HepG2 (cell line): ENCODE measurements around the gene AVPR1A. TPM values are rescaled to one million over a fixed set of nuclear protein-coding genes. Genes with fewer than 3 reads are reported as not detected.

Experiments used
- ATAC-seq: fragments of 200-7000 bp; cut with Tn5 transposase; 3 replicates; pipeline ENCODE4 v1.9.1; 2020; ENCODE audit warnings: mild to moderate bottlenecking, moderate library complexity
- Bru-seq: library from RNA; stranded (reverse); fragments of 400-500 nt; gene quantifications from one replicate; lab custom pipeline; 2021; lab: Mats Ljungman, UMichigan
- BruChase-seq, 2 experiments: library from RNA; stranded (reverse); fragments of 400-500 nt; gene quantifications; one replicate each; lab custom pipeline; 2021; lab: Mats Ljungman, UMichigan
- BruUV-seq: library from RNA; stranded (reverse); fragments of 400-500 nt; replicated peaks from 2 replicates; lab custom pipeline; 2021; lab: Mats Ljungman, UMichigan
- CTCF ChIA-PET: fragments of 300-600 bp; formaldehyde crosslinking; extraction: SDS; loops from one replicate; lab custom pipeline; 2021; ENCODE audit warnings: low total read pairs, inconsistent platforms, low intra/inter-chr PET ratio; lab: Yijun Ruan, JAX
- POLR2A ChIA-PET: fragments of 350-600 bp; sonication (Branson Sonifier 250); formaldehyde crosslinking; loops from one replicate; lab custom pipeline; 2020; ENCODE audit warnings: antibody characterized with exemption, inconsistent platforms; lab: Yijun Ruan, JAX
- DNase-seq: peaks from one replicate; pipeline ENCODE4 v3.0.0-alpha.2; 2015; ENCODE audit warnings: low spot score
- FAIRE-seq: peaks from 3 replicates; lab custom pipeline; 2011; peaks lifted over from hg19 to GRCh38; lab: Jason Lieb, UNC
- H2AFZ ChIP-seq: one replicate; pipeline ENCODE4 v1.6.1; 2011; ENCODE audit warnings: low read length, inconsistent platforms
- H3K27ac ChIP-seq: fragments of 300-600 bp; 3 replicates; pipeline ENCODE4 v1.8.0; 2011; ENCODE audit warnings: mixed run types, mild to moderate bottlenecking, mixed read lengths, low read length, inconsistent platforms; ENCODE audit not compliant: insufficient read depth; ENCODE audit errors: extremely low read length
- H3K27me3 ChIP-seq, 2 experiments: fragments of 200-600 bp in 1 of 2; 2 replicates in 1 of 2; 3 replicates in 1 of 2; pipeline versions ENCODE4 v1.6.0 to v1.8.0; 2011; ENCODE audit warnings: low read length in 2 of 2, mild to moderate bottlenecking in 2 of 2, moderate library complexity in 2 of 2, inconsistent platforms in 1 of 2; ENCODE audit not compliant: insufficient read depth in 2 of 2, control insufficient read depth in 1 of 2
- H3K36me3 ChIP-seq, 2 experiments: fragments of 200-600 bp in 1 of 2; replicated peaks in 1 of 2; 2 replicates in 1 of 2; 3 replicates in 1 of 2; pipeline versions ENCODE4 v1.5.1 to v1.8.0; 2011; ENCODE audit warnings: low read length in 2 of 2, inconsistent platforms in 1 of 2; ENCODE audit not compliant: insufficient read depth in 2 of 2, control insufficient read depth in 1 of 2
- H3K4me1 ChIP-seq: 2 replicates; pipeline ENCODE4 v1.5.1; 2012; ENCODE audit warnings: low read length, inconsistent platforms; ENCODE audit not compliant: insufficient read depth
- H3K4me2 ChIP-seq: 2 replicates; pipeline ENCODE4 v1.6.0; 2011; ENCODE audit warnings: low read depth, low read length, inconsistent platforms
- H3K4me3 ChIP-seq, 3 experiments: fragments of 200-600 bp in 1 of 3; sonication (generic), shearing (Covaris generic) in 1 of 3; replicated peaks in 1 of 3; 2 replicates each; pipeline ENCODE4 v1.5.1; 2011 to 2016; ENCODE audit warnings: low read length in 3 of 3, inconsistent platforms in 2 of 3, low read depth in 2 of 3, mild to moderate bottlenecking in 2 of 3, control low read depth in 1 of 3, mixed read lengths in 1 of 3; ENCODE audit not compliant: insufficient read depth in 1 of 3
- H3K79me2 ChIP-seq: one replicate; pipeline ENCODE4 v1.6.1; 2011; ENCODE audit warnings: low read length, inconsistent platforms; ENCODE audit not compliant: insufficient read depth
- H3K9ac ChIP-seq: 2 replicates; pipeline ENCODE4 v1.6.0; 2011; ENCODE audit warnings: mild to moderate bottlenecking, low read depth, low read length, inconsistent platforms; ENCODE audit not compliant: insufficient read depth
- H3K9me3 ChIP-seq: 2 replicates; pipeline ENCODE4 v1.5.1; 2012; ENCODE audit warnings: mild to moderate bottlenecking, low read length
- H4K20me1 ChIP-seq: 2 replicates; pipeline ENCODE4 v1.6.0; 2011; ENCODE audit warnings: inconsistent platforms, mild to moderate bottlenecking, low read length, moderate library complexity; ENCODE audit not compliant: insufficient read depth
- ATM ChIP-seq: fragments of 450-650 bp; IDR thresholded peaks from 2 replicates; pipeline ENCODE4 v1.7.1; 2017; ENCODE audit warnings: mild to moderate bottlenecking, borderline replicate concordance
- CENPT ChIP-seq: sonication (generic); formaldehyde crosslinking; IDR thresholded peaks from 2 replicates; pipeline ENCODE4 v1.8.0; 2022; ENCODE audit warnings: low read depth, mild to moderate bottlenecking, moderate library complexity, missing genetic modification reagents
- CREBL2 ChIP-seq: sonication (generic); formaldehyde crosslinking; IDR thresholded peaks from 2 replicates; pipeline ENCODE4 v1.8.1; 2023; ENCODE audit warnings: missing genetic modification reagents, mild to moderate bottlenecking, borderline replicate concordance
- ESRRA ChIP-seq: sonication (generic); formaldehyde crosslinking; IDR thresholded peaks from 2 replicates; pipeline ENCODE4 v1.5.1; 2020; ENCODE audit warnings: mild to moderate bottlenecking, low read depth, missing genetic modification reagents
- FOSL1 ChIP-seq: sonication (generic); formaldehyde crosslinking; IDR thresholded peaks from 2 replicates; pipeline ENCODE4 v1.9.0; 2021; ENCODE audit warnings: missing genetic modification reagents, borderline replicate concordance
- HES4 ChIP-seq: sonication (generic); formaldehyde crosslinking; IDR thresholded peaks from 2 replicates; pipeline ENCODE4 v1.9.0; 2021; ENCODE audit warnings: mild to moderate bottlenecking, missing genetic modification reagents, borderline replicate concordance
- NR1H2 ChIP-seq: sonication (generic); formaldehyde crosslinking; IDR thresholded peaks from 2 replicates; pipeline ENCODE4 v1.8.1; 2022; ENCODE audit warnings: low read depth, missing genetic modification reagents, borderline replicate concordance
- SP140L ChIP-seq: sonication (generic); formaldehyde crosslinking; IDR thresholded peaks from 2 replicates; pipeline ENCODE4 v1.4.0; 2020; ENCODE audit warnings: missing genetic modification reagents, borderline replicate concordance
- U2AF2 ChIP-seq: fragments of 200-400 bp; formaldehyde crosslinking; IDR thresholded peaks from 2 replicates; pipeline ENCODE4 v1.6.1; 2017; ENCODE audit warnings: low read depth, mild to moderate bottlenecking, low read length
- ZNF160 ChIP-seq: sonication (generic); formaldehyde crosslinking; IDR thresholded peaks from 2 replicates; pipeline ENCODE4 v1.8.0; 2022; ENCODE audit warnings: mild to moderate bottlenecking, inconsistent platforms, missing genetic modification reagents
- ZNF33B ChIP-seq: sonication (generic); formaldehyde crosslinking; IDR thresholded peaks from 2 replicates; pipeline ENCODE4 v1.5.1; 2020; ENCODE audit warnings: mild to moderate bottlenecking, missing genetic modification reagents
- ZNF800 ChIP-seq: sonication (generic); formaldehyde crosslinking; IDR thresholded peaks from 2 replicates; pipeline ENCODE4 v1.4.0; 2020; ENCODE audit warnings: missing genetic modification reagents
- ZXDC ChIP-seq: sonication (generic); formaldehyde crosslinking; IDR thresholded peaks from 2 replicates; pipeline ENCODE4 v1.5.0; 2020; ENCODE audit warnings: mild to moderate bottlenecking, missing genetic modification reagents
- WGBS: methylation state at CpG from one replicate; pipeline ENCODE4 v1.1.6; 2017; ENCODE audit warnings: low lambda C conversion rate; 5-methylcytosine and 5-hydroxymethylcytosine counted together
- in situ Hi-C: cut with HindIII; loops from 2 replicates; pipeline ENCODE4 v1.10.0; 2017; ENCODE audit warnings: low pct_unique_long_range_greater_than_20kb; ENCODE audit not compliant: extremely low pct_ligation_motif_present
- intact Hi-C: fragments of 100-400 bp; cut with micrococcal nuclease; formaldehyde crosslinking; loops from one replicate; pipeline ENCODE4 v1.10.0; 2022; ENCODE audit not compliant: unreplicated experiment
- long read RNA-seq, 2 experiments: library from RNA in 1 of 2; library from polyadenylated mRNA in 1 of 2; stranded (forward) in 1 of 2; unstranded in 1 of 2; transcript quantifications; one replicate each; pipeline ENCODE4 v2.0.0, GENCODE V29; 2019 to 2022
- polyA minus RNA-seq, 3 experiments: library from RNA; depleted of rRNA, polyadenylated mRNA; stranded (reverse); fragments of >200 nt; gene quantifications; 2 replicates each; pipeline ENCODE4 v1.2.3, GENCODE V29; 2011; ENCODE audit warnings: low replicate concordance in 1 of 3
- polyA plus RNA-seq, 8 experiments: library from polyadenylated mRNA; depleted of rRNA in 3 of 8; stranded (reverse) in 7 of 8; unstranded in 1 of 8; fragments of >200 nt; fragmentation: Illumina TruSeq in 4 of 8; extraction: Trizol in 4 of 8; gene quantifications; 2 replicates each; pipeline versions ENCODE4 v1.2.1 to v1.2.3, GENCODE V29; 2011 to 2016; ENCODE audit warnings: low read depth in 4 of 8, missing spikeins in 1 of 8, mixed read lengths in 1 of 8; ENCODE audit not compliant: insufficient read depth in 1 of 8
- total RNA-seq, 5 experiments: library from RNA; depleted of rRNA; stranded (reverse); fragments of >200 nt; fragmentation: Illumina TruSeq; extraction: Trizol; gene quantifications; 2 replicates each; pipeline ENCODE4 v1.2.3, GENCODE V29; 2016; ENCODE audit warnings: low read depth in 1 of 5

AVPR1A gene
- total RNA-seq (2016; rRNA removed; fragmentation: Illumina TruSeq; extraction: Trizol) (not detected in 2 replicates), polyA plus RNA-seq (2011; rRNA removed) (not detected in 2 replicates), polyA minus RNA-seq (2011; rRNA and poly(A)+ RNA removed; ENCODE audit: low replicate concordance) (not detected in 2 replicates), Bru-seq, nascent RNA (percentile 4 among the genes with signal in this experiment), BruChase-seq, experiment 1, labeled RNA remaining after a 6-hour chase (not detected), BruChase-seq, experiment 2, labeled RNA remaining after a 2-hour chase (not detected)
- total RNA-seq (2016; cell fraction: cytosol; rRNA removed; fragmentation: Illumina TruSeq; extraction: Trizol; ENCODE audit: low read depth): not detected in 2 replicates
- total RNA-seq (2016; cell fraction: insoluble cytoplasmic fraction; rRNA removed; fragmentation: Illumina TruSeq; extraction: Trizol): not detected in 2 replicates
- not detected in 2 replicates for total RNA-seq (2016; cell fraction: membrane; rRNA removed; fragmentation: Illumina TruSeq; extraction: Trizol)
- not detected in 2 replicates for total RNA-seq (2016; cell fraction: nucleus; rRNA removed; fragmentation: Illumina TruSeq; extraction: Trizol)
- not detected in 2 replicates for polyA plus RNA-seq (2011; cell fraction: cytosol; rRNA removed)
- polyA plus RNA-seq (2011; cell fraction: nucleus; rRNA removed): not detected in 2 replicates
- not detected in 2 replicates for polyA plus RNA-seq (2012)
- not detected in 2 replicates for polyA plus RNA-seq (2016; cell fraction: cytosol; fragmentation: Illumina TruSeq; extraction: Trizol; ENCODE audit: low read depth)
- polyA plus RNA-seq (2016; cell fraction: insoluble cytoplasmic fraction; fragmentation: Illumina TruSeq; extraction: Trizol; ENCODE audit: low read depth): not detected in 2 replicates
- not detected in 2 replicates for polyA plus RNA-seq (2016; cell fraction: membrane; fragmentation: Illumina TruSeq; extraction: Trizol; ENCODE audit: low read depth)
- polyA plus RNA-seq (2016; cell fraction: nucleus; fragmentation: Illumina TruSeq; extraction: Trizol; ENCODE audit: insufficient read depth, low read depth): not detected in 2 replicates
- not detected in 2 replicates for polyA minus RNA-seq (2011; cell fraction: cytosol; rRNA and poly(A)+ RNA removed)
- not detected in 2 replicates for polyA minus RNA-seq (2011; cell fraction: nucleus; rRNA and poly(A)+ RNA removed)
- long read RNA-seq, experiment 1: 0 reads
- long read RNA-seq, experiment 2: 0 reads

GRCh38 chr12:63150713-63151622 lies at the start of gene AVPR1A:
TSS of gene AVPR1A (minus strand) at chr12:63151201. CDS start at chr12:63150836, 365 bp downstream.
- intact Hi-C loops (no loop called here), in situ Hi-C loops (no loop called here)
- FAIRE-seq (no peak), ATAC-seq (peak; percentile 39), DNase-seq (no peak)
- no peaks in the 10 kb centered on the region for H3K36me3 ChIP-seq
- H3K4me3 ChIP-seq: peak within 1 kb of the TSS in 1 of 3 experiments; percentile 19; a peak in 1 of 6 replicates
- peaks cover 7% of the 10 kb centered on the region; the same call in 1 of the 2 replicates for H3K4me1 ChIP-seq
- no peak within 1 kb of the TSS for H3K27ac ChIP-seq
- H3K27me3 ChIP-seq: peaks cover 0 to 16% of the 10 kb centered on the region in 2 experiments; a peak in 3 of 5 replicates
- H3K79me2 ChIP-seq: no peaks in the 10 kb centered on the region
- ChIA-PET CTCF (interaction anchor here (1.8 kb wide), 1 partner anchor 125 kb away, joined by 9 read pairs; no protein-coding TSS in a partner anchor), POLR2A (no interaction called here)
- peak within 1 kb of the TSS; percentile 41 for H3K4me2 ChIP-seq
- H2AFZ ChIP-seq: no peak within 1 kb of the TSS
- H4K20me1 ChIP-seq: no peaks in the 10 kb centered on the region
- 26% methylated on average over 39 of the region's 64 CpGs for WGBS
- no peak within 1 kb of the TSS for H3K9ac ChIP-seq
- no peaks in the 10 kb centered on the region for H3K9me3 ChIP-seq
- no TSS peak for BruUV-seq
- TF ChIP-seq ZNF800 (CRISPR knock-in tag): no peak
- TF ChIP-seq FOSL1: no peak
- TF ChIP-seq ZNF33B (CRISPR knock-in tag): no peak
- no peak for TF ChIP-seq U2AF2
- TF ChIP-seq ATM: no peak
- TF ChIP-seq CREBL2 (CRISPR knock-in tag): no peak
- TF ChIP-seq SP140L (CRISPR knock-in tag): no peak
- no peak for TF ChIP-seq HES4
- no peak for TF ChIP-seq ESRRA (CRISPR knock-in tag)
- TF ChIP-seq ZXDC: no peak
- no peak for TF ChIP-seq CENPT (CRISPR knock-in tag)
- no peak for TF ChIP-seq ZNF160 (CRISPR knock-in tag)
- TF ChIP-seq NR1H2 (CRISPR knock-in tag): no peak
